ENCODE data around the gene RFLNA. TPM values are rescaled to one million over a fixed set of nuclear protein-coding genes. Genes with fewer than 3 reads are reported as not detected.

The RFLNA gene
- total and polyA plus RNA-seq, 2 of the 13 experiments (the other 11 are each of a cell fraction or from before 2014, with no cell fraction given) = not detected

- no peaks in the 10 kb centered on the region for H3K9me3 ChIP-seq (ENCODE audit: low read length)
- FAIRE-seq = no peak
Measured at GRCh38 chr12:124277394-124278241, 17.3 kb upstream of the RFLNA start.

More at GRCh38 chr12:124277394-124278241, 17.3 kb upstream of the RFLNA start:
- 27% methylated on average over 8 of the region's 16 CpGs for WGBS (ENCODE audit: low lambda C conversion rate)
- ChIA-PET POLR2A (interaction anchor here (0.9 kb wide), 1 partner anchor 19 kb away, joined by 3 read pairs; no protein-coding TSS in a partner anchor), CTCF (ENCODE audit: low intra/inter-chr PET ratio, low total read pairs) (no interaction called here)
- no peaks in the 10 kb centered on the region; the same call in 1 of the 2 replicates for H4K20me1 ChIP-seq (ENCODE audit: insufficient read depth, low read length)
- ATAC-seq (peak; percentile 38), DNase-seq (ENCODE audit: low spot score) (no peak)
- H3K9ac ChIP-seq (ENCODE audit: insufficient read depth, low read depth, low read length) = no peak overlapping the region
- H3K4me3 ChIP-seq (replicated peaks in 1 of 3; ENCODE audit: insufficient read depth in 1 of 3, low read depth in 2 of 3, low read length in 3 of 3) = peak overlapping the region in 1 of 3 experiments; percentile 26; a peak in 1 of 6 replicates
- in situ Hi-C loops (cut with HindIII; ENCODE audit: extremely low pct_ligation_motif_present, low pct_unique_long_range_greater_than_20kb) (no loop called here), intact Hi-C loops (cut with micrococcal nuclease; ENCODE audit: unreplicated experiment) (loop anchor here (1.0 kb wide), 1 partner anchor 147 kb away; no protein-coding TSS in a partner anchor)
- no peak overlapping the region for H3K27ac ChIP-seq (ENCODE audit: extremely low read length, insufficient read depth, low read length)
- TF ChIP-seq THAP9 (CRISPR knock-in tag; IDR thresholded peaks at IDR 0.05; ENCODE audit: borderline replicate concordance) = 0 out of 2 replicates have a peak, but pooled peaks have one; percentile 34
- TF ChIP-seq SMAD1 (CRISPR knock-in tag; IDR thresholded peaks at IDR 0.05; ENCODE audit: borderline replicate concordance, low read depth) = no peak
- peak; percentile 47 for TF ChIP-seq PCBP2 (optimal IDR thresholded peaks at IDR 0.05; ENCODE audit: low read depth, low read length, poor library complexity, severe bottlenecking)
- peak; percentile 0; the same call in 1 of the 2 replicates for TF ChIP-seq ZFX (CRISPR knock-in tag; IDR thresholded peaks at IDR 0.05; ENCODE audit: low read depth)
- 0 out of 2 replicates have a peak, but pooled peaks have one; percentile 46 for TF ChIP-seq MAFF (IDR thresholded peaks at IDR 0.05; ENCODE audit: low read depth, low read length)
- TF ChIP-seq ZNF512 (CRISPR knock-in tag; IDR thresholded peaks at IDR 0.05) = peak; percentile 94; the same call in 1 of the 2 replicates
- TF ChIP-seq MAFK (conservative IDR thresholded peaks at IDR 0.05 in 1 of 2, IDR thresholded peaks at IDR 0.05 in 1 of 2; ENCODE audit: low read length in 2 of 2) = peak; percentile 42 to 58
- TF ChIP-seq ZNF687 (CRISPR knock-in tag; IDR thresholded peaks at IDR 0.05) = peak; percentile 19; the same call in 1 of the 2 replicates
- no peak for TF ChIP-seq SMC3 (IDR thresholded peaks at IDR 0.05; ENCODE audit: low read length)
- peaks cover 0 to 6% of the 10 kb centered on the region in 2 experiments; a peak in 2 of 5 replicates for H3K27me3 ChIP-seq (ENCODE audit: control insufficient read depth in 1 of 2, insufficient read depth in 2 of 2, low read length in 2 of 2)
- BruUV-seq (replicated peaks) = no TSS peak
- H2AFZ ChIP-seq (ENCODE audit: low read length) = no peak overlapping the region
- peak overlapping the region; percentile 64 for H3K4me2 ChIP-seq (ENCODE audit: low read depth, low read length)
- H3K4me1 ChIP-seq (ENCODE audit: insufficient read depth, low read length) = peaks cover 60% of the 10 kb centered on the region
- no peaks in the 10 kb centered on the region for H3K79me2 ChIP-seq (ENCODE audit: insufficient read depth, low read length)
- H3K36me3 ChIP-seq (replicated peaks in 1 of 2; ENCODE audit: control insufficient read depth in 1 of 2, insufficient read depth in 2 of 2, low read length in 2 of 2) = no peaks in the 10 kb centered on the region
